HepG2 (cell line): Measurements from ENCODE around the gene HS3ST3B1. TPM values are rescaled to one million over a fixed set of nuclear protein-coding genes. Genes with fewer than 3 reads are reported as not detected.
A peak's percentile ranks its signal among the peaks of the same experiment; 100 is the strongest.

ENCODE experiments used
- ATAC-seq: fragments of 200-7000 bp; cut with Tn5 transposase; 3 replicates; pipeline ENCODE4 v1.9.1; 2020; ENCODE audit warnings: mild to moderate bottlenecking, moderate library complexity
- BruUV-seq: library from RNA; stranded (reverse); fragments of 400-500 nt; replicated peaks from 2 replicates; lab custom pipeline; 2021; lab: Mats Ljungman, UMichigan
- CTCF ChIA-PET: fragments of 300-600 bp; formaldehyde crosslinking; extraction: SDS; loops from one replicate; lab custom pipeline; 2021; ENCODE audit warnings: low total read pairs, inconsistent platforms, low intra/inter-chr PET ratio; lab: Yijun Ruan, JAX
- POLR2A ChIA-PET: fragments of 350-600 bp; sonication (Branson Sonifier 250); formaldehyde crosslinking; loops from one replicate; lab custom pipeline; 2020; ENCODE audit warnings: antibody characterized with exemption, inconsistent platforms; lab: Yijun Ruan, JAX
- DNase-seq: peaks from one replicate; pipeline ENCODE4 v3.0.0-alpha.2; 2015; ENCODE audit warnings: low spot score
- FAIRE-seq: peaks from 3 replicates; lab custom pipeline; 2011; peaks lifted over from hg19 to GRCh38; lab: Jason Lieb, UNC
- H2AFZ ChIP-seq: one replicate; pipeline ENCODE4 v1.6.1; 2011; ENCODE audit warnings: low read length, inconsistent platforms
- H3K27ac ChIP-seq: fragments of 300-600 bp; 3 replicates; pipeline ENCODE4 v1.8.0; 2011; ENCODE audit warnings: mixed run types, mild to moderate bottlenecking, mixed read lengths, low read length, inconsistent platforms; ENCODE audit not compliant: insufficient read depth; ENCODE audit errors: extremely low read length
- H3K27me3 ChIP-seq, 2 experiments: fragments of 200-600 bp in 1 of 2; 2 replicates in 1 of 2; 3 replicates in 1 of 2; pipeline versions ENCODE4 v1.6.0 to v1.8.0; 2011; ENCODE audit warnings: low read length in 2 of 2, mild to moderate bottlenecking in 2 of 2, moderate library complexity in 2 of 2, inconsistent platforms in 1 of 2; ENCODE audit not compliant: insufficient read depth in 2 of 2, control insufficient read depth in 1 of 2
- H3K36me3 ChIP-seq, 2 experiments: fragments of 200-600 bp in 1 of 2; replicated peaks in 1 of 2; 2 replicates in 1 of 2; 3 replicates in 1 of 2; pipeline versions ENCODE4 v1.5.1 to v1.8.0; 2011; ENCODE audit warnings: low read length in 2 of 2, inconsistent platforms in 1 of 2; ENCODE audit not compliant: insufficient read depth in 2 of 2, control insufficient read depth in 1 of 2
- H3K4me1 ChIP-seq: 2 replicates; pipeline ENCODE4 v1.5.1; 2012; ENCODE audit warnings: low read length, inconsistent platforms; ENCODE audit not compliant: insufficient read depth
- H3K4me2 ChIP-seq: 2 replicates; pipeline ENCODE4 v1.6.0; 2011; ENCODE audit warnings: low read depth, low read length, inconsistent platforms
- H3K4me3 ChIP-seq, 3 experiments: fragments of 200-600 bp in 1 of 3; sonication (generic), shearing (Covaris generic) in 1 of 3; replicated peaks in 1 of 3; 2 replicates each; pipeline ENCODE4 v1.5.1; 2011 to 2016; ENCODE audit warnings: low read length in 3 of 3, inconsistent platforms in 2 of 3, low read depth in 2 of 3, mild to moderate bottlenecking in 2 of 3, control low read depth in 1 of 3, mixed read lengths in 1 of 3; ENCODE audit not compliant: insufficient read depth in 1 of 3
- H3K79me2 ChIP-seq: one replicate; pipeline ENCODE4 v1.6.1; 2011; ENCODE audit warnings: low read length, inconsistent platforms; ENCODE audit not compliant: insufficient read depth
- H3K9ac ChIP-seq: 2 replicates; pipeline ENCODE4 v1.6.0; 2011; ENCODE audit warnings: mild to moderate bottlenecking, low read depth, low read length, inconsistent platforms; ENCODE audit not compliant: insufficient read depth
- H3K9me3 ChIP-seq: 2 replicates; pipeline ENCODE4 v1.5.1; 2012; ENCODE audit warnings: mild to moderate bottlenecking, low read length
- H4K20me1 ChIP-seq: 2 replicates; pipeline ENCODE4 v1.6.0; 2011; ENCODE audit warnings: inconsistent platforms, mild to moderate bottlenecking, low read length, moderate library complexity; ENCODE audit not compliant: insufficient read depth
- CBX1 ChIP-seq: IDR thresholded peaks from one replicate; pipeline ENCODE4 v1.6.1; 2016; ENCODE audit warnings: antibody characterized with exemption, low read depth
- SMARCC2 ChIP-seq: fragments of 450-650 bp; IDR thresholded peaks from 2 replicates; pipeline ENCODE4 v1.6.1; 2017; ENCODE audit warnings: antibody characterized with exemption, mild to moderate bottlenecking
- TP53 ChIP-seq: sonication (generic); formaldehyde crosslinking; conservative IDR thresholded peaks from 2 replicates; pipeline ENCODE4 v1.4.0; 2020; ENCODE audit warnings: missing genetic modification reagents
- U2AF2 ChIP-seq: fragments of 200-400 bp; formaldehyde crosslinking; IDR thresholded peaks from 2 replicates; pipeline ENCODE4 v1.6.1; 2017; ENCODE audit warnings: low read depth, mild to moderate bottlenecking, low read length
- WGBS: methylation state at CpG from one replicate; pipeline ENCODE4 v1.1.6; 2017; ENCODE audit warnings: low lambda C conversion rate; 5-methylcytosine and 5-hydroxymethylcytosine counted together
- in situ Hi-C: cut with HindIII; loops from 2 replicates; pipeline ENCODE4 v1.10.0; 2017; ENCODE audit warnings: low pct_unique_long_range_greater_than_20kb; ENCODE audit not compliant: extremely low pct_ligation_motif_present
- intact Hi-C: fragments of 100-400 bp; cut with micrococcal nuclease; formaldehyde crosslinking; loops from one replicate; pipeline ENCODE4 v1.10.0; 2022; ENCODE audit not compliant: unreplicated experiment
- polyA plus RNA-seq, 8 experiments: library from polyadenylated mRNA; depleted of rRNA in 3 of 8; stranded (reverse) in 7 of 8; unstranded in 1 of 8; fragments of >200 nt; fragmentation: Illumina TruSeq in 4 of 8; extraction: Trizol in 4 of 8; gene quantifications; 2 replicates each; pipeline versions ENCODE4 v1.2.1 to v1.2.3, GENCODE V29; 2011 to 2016; ENCODE audit warnings: low read depth in 4 of 8, missing spikeins in 1 of 8, mixed read lengths in 1 of 8; ENCODE audit not compliant: insufficient read depth in 1 of 8
- total RNA-seq, 5 experiments: library from RNA; depleted of rRNA; stranded (reverse); fragments of >200 nt; fragmentation: Illumina TruSeq; extraction: Trizol; gene quantifications; 2 replicates each; pipeline ENCODE4 v1.2.3, GENCODE V29; 2016; ENCODE audit warnings: low read depth in 1 of 5
- TF ChIP-seq, protein P1 (sequence below): sonication (generic); formaldehyde crosslinking; IDR thresholded peaks from 2 replicates; pipeline ENCODE4 v1.4.0; 2020; ENCODE audit warnings: missing genetic modification reagents, borderline replicate concordance

The HS3ST3B1 gene
- total and polyA plus RNA-seq, 2 of the 13 experiments (the other 11 are each of a cell fraction or from before 2014, with no cell fraction given), result 15.7 to 39.5 TPM

DNA sequence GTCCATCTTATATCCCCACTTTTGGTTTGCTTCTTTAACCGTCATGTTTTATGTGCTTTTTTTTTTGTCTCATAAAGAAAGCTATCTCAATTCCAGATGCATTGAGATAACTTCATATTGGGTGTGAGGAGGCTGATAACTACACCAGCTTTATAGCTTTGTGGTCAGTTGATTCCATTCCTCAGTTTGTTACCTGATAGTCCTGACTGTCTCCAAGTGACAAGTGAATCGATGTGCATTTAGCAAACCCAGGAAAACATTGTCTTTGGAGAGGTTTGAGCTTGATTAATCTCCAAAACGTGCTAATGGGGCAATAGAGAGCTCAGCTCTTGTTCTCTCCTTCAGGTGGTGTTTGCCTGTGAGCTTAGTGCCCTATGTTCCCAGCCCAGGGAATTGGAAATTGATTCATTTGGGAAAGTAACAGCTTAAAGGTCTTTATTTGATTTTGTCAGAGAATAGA lies 22.7 kb downstream of the HS3ST3B1 start:
- DNase-seq, result no peak
- no peak overlapping the region for H3K4me3 ChIP-seq
- no peak for FAIRE-seq
- intact Hi-C loops, result no loop called here
- H3K9me3 ChIP-seq, result no peaks in the 10 kb centered on the region
- H3K36me3 ChIP-seq, result peaks cover 0 to 4% of the 10 kb centered on the region in 2 experiments; a peak in 2 of 5 replicates
- 52% methylated on average over 3 of the region's 3 CpGs for WGBS
- H3K79me2 ChIP-seq, result peaks cover 97% of the 10 kb centered on the region
- BruUV-seq, result no TSS peak
- CTCF ChIA-PET, result no interaction called here
- no peak overlapping the region for H2AFZ ChIP-seq
- POLR2A ChIA-PET, result interaction anchor here (1.3 to 4.5 kb wide), 3 partner anchors 14 to 50 kb away, joined by 6 to 45 read pairs (median 8); partner anchors contain the start of gene HS3ST3B1
- no peaks in the 10 kb centered on the region for H3K27me3 ChIP-seq
- peak overlapping the region; percentile 16 for H3K27ac ChIP-seq
- TF ChIP-seq, protein P1, sequence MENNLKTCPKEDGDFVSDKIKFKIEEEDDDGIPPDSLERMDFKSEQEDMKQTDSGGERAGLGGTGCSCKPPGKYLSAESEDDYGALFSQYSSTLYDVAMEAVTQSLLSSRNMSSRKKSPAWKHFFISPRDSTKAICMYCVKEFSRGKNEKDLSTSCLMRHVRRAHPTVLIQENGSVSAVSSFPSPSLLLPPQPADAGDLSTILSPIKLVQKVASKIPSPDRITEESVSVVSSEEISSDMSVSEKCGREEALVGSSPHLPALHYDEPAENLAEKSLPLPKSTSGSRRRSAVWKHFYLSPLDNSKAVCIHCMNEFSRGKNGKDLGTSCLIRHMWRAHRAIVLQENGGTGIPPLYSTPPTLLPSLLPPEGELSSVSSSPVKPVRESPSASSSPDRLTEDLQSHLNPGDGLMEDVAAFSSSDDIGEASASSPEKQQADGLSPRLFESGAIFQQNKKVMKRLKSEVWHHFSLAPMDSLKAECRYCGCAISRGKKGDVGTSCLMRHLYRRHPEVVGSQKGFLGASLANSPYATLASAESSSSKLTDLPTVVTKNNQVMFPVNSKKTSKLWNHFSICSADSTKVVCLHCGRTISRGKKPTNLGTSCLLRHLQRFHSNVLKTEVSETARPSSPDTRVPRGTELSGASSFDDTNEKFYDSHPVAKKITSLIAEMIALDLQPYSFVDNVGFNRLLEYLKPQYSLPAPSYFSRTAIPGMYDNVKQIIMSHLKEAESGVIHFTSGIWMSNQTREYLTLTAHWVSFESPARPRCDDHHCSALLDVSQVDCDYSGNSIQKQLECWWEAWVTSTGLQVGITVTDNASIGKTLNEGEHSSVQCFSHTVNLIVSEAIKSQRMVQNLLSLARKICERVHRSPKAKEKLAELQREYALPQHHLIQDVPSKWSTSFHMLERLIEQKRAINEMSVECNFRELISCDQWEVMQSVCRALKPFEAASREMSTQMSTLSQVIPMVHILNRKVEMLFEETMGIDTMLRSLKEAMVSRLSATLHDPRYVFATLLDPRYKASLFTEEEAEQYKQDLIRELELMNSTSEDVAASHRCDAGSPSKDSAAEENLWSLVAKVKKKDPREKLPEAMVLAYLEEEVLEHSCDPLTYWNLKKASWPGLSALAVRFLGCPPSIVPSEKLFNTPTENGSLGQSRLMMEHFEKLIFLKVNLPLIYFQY (CRISPR knock-in tag), result no peak
- TF ChIP-seq CBX1 (no peak), SMARCC2 (no peak), U2AF2 (no peak), TP53 (CRISPR knock-in tag) (no peak)
- no peak overlapping the region for H3K9ac ChIP-seq
- in situ Hi-C loops, result no loop called here
- H3K4me2 ChIP-seq, result no peak overlapping the region
- peaks cover 95% of the 10 kb centered on the region for H3K4me1 ChIP-seq
- peaks cover 44% of the 10 kb centered on the region for H4K20me1 ChIP-seq
- ATAC-seq, result no peak
